Psoas muscle (tissue), 8 donors: Measurements from ENCODE around the gene CFAP92. TPM values are rescaled to one million over a fixed set of nuclear protein-coding genes. Genes with fewer than 3 reads are reported as not detected.

Experiments used
- ATAC-seq, 4 donors: fragments of 200-7000 bp; cut with Tn5 transposase; one replicate each; pipeline ENCODE4 v1.9.1; 2020; ENCODE audit warnings: moderate library complexity in 3 of 4, mild to moderate bottlenecking in 2 of 4
- DNase-seq, 2 donors: peaks; one replicate each; pipeline ENCODE4 v3.0.0-alpha.2; 2020
- H3K27ac ChIP-seq: fragments of 200-600 bp; one replicate; pipeline ENCODE4 v1.8.0; 2022
- H3K27me3 ChIP-seq, 3 donors: fragments of 200-600 bp in 1 of 3; one replicate each; pipeline versions ENCODE4 v1.6.1 to v1.8.0; 2013 to 2022; ENCODE audit warnings: low read length in 2 of 3, mild to moderate bottlenecking in 2 of 3, moderate library complexity in 1 of 3; ENCODE audit not compliant: insufficient read depth in 3 of 3
- H3K36me3 ChIP-seq, 2 donors: fragments of 200-600 bp in 1 of 2; one replicate each; pipeline versions ENCODE4 v1.6.1 to v1.8.0; 2013 to 2022; ENCODE audit warnings: low read depth in 1 of 2, mild to moderate bottlenecking in 1 of 2, moderate library complexity in 1 of 2; ENCODE audit not compliant: insufficient read depth in 1 of 2
- H3K4me1 ChIP-seq: fragments of 200-600 bp; one replicate; pipeline ENCODE4 v1.8.0; 2022
- H3K4me3 ChIP-seq: fragments of 200-600 bp; one replicate; pipeline ENCODE4 v1.8.0; 2022; ENCODE audit warnings: mild to moderate bottlenecking
- H3K9me3 ChIP-seq: fragments of 200-600 bp; one replicate; pipeline ENCODE4 v1.8.0; 2022
- WGBS, 3 donors: extraction: QIAGEN DNeasy Blood & Tissue Kit; methylation state at CpG; one replicate each; pipeline versions ENCODE4 v1.1.6 to v1.1.7; 2013; 5-methylcytosine and 5-hydroxymethylcytosine counted together
- intact Hi-C, 2 donors: fragments of 100-400 bp; cut with DNase I; formaldehyde crosslinking; loops; one replicate each; pipeline versions ENCODE4 v1.11.0 to v1.14.2; 2022
- polyA plus RNA-seq, 3 donors: library from polyadenylated mRNA; stranded (reverse); fragments of 200-250 nt; gene quantifications; one replicate each; pipeline ENCODE4 v1.2.3, GENCODE V29; 2013
- total RNA-seq, 4 donors: library from RNA; stranded (reverse); fragmentation: NEBNext Ultra II Directional in 2 of 4; extraction: Animal tissue kit (Norgen Biotek cat#: 25700) in 2 of 4; gene quantifications; one replicate each; pipeline versions ENCODE4 v1.2.1 to v1.2.4, GENCODE V29; 2021 to 2023
- TF ChIP-seq, protein P1 (sequence below): fragments of 200-600 bp; IDR thresholded peaks from one replicate; pipeline ENCODE4 v1.8.0; 2022; ENCODE audit warnings: antibody characterized with exemption
- donor health status: healthy with polysubstance abuse.
- donor health status: DM: no; HTN: no; CAD: no; lungs with moderate emphysema.
- donor health status: Bipolar disorder and iron deficiency.
- donor health status: healthy.
- donor health status: DM: yes; HTN: yes; CAD: no.
- donor health status: DM: no; HTN: no; CAD: no.
- donor health status: DM: no; HTN: no; CAD: no.
- donor health status: DM: yes; HTN: yes; CAD: no.

CFAP92 gene
- total and polyA plus RNA-seq, 7 donors, result 0.07 to 0.86 (median 0.15) TPM

- TF ChIP-seq, protein P1, sequence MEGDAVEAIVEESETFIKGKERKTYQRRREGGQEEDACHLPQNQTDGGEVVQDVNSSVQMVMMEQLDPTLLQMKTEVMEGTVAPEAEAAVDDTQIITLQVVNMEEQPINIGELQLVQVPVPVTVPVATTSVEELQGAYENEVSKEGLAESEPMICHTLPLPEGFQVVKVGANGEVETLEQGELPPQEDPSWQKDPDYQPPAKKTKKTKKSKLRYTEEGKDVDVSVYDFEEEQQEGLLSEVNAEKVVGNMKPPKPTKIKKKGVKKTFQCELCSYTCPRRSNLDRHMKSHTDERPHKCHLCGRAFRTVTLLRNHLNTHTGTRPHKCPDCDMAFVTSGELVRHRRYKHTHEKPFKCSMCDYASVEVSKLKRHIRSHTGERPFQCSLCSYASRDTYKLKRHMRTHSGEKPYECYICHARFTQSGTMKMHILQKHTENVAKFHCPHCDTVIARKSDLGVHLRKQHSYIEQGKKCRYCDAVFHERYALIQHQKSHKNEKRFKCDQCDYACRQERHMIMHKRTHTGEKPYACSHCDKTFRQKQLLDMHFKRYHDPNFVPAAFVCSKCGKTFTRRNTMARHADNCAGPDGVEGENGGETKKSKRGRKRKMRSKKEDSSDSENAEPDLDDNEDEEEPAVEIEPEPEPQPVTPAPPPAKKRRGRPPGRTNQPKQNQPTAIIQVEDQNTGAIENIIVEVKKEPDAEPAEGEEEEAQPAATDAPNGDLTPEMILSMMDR, result no peak
- intact Hi-C loops, result no loop called here
- Histone ChIP-seq H3K27me3 (peaks cover 0 to 14% (median 0%) of the 10 kb centered on the region in 3 donors), H3K27ac (no peak overlapping the region), H3K36me3 (no peaks in the 10 kb centered on the region), H3K4me3 (no peak overlapping the region), H3K9me3 (no peaks in the 10 kb centered on the region), H3K4me1 (no peaks in the 10 kb centered on the region)
- 60 to 63% (median 60%) methylated on average over 4 of the region's 4 CpGs for WGBS, 3 donors
- no peak for ATAC-seq
- no peak for DNase-seq
These were observed 57.5 kb downstream of the CFAP92 start for GRCh38 chr3:128936341-128936740.

- H3K27ac ChIP-seq, result no peak overlapping the region
- no peaks in the 10 kb centered on the region for H3K9me3 ChIP-seq
- H3K27me3 ChIP-seq, result peaks cover 0 to 14% (median 0%) of the 10 kb centered on the region in 3 donors
- no peaks in the 10 kb centered on the region for H3K4me1 ChIP-seq
- ATAC-seq (no peak), DNase-seq (no peak)
- no peaks in the 10 kb centered on the region for H3K36me3 ChIP-seq
- intact Hi-C loops, result no loop called here
- WGBS, 3 donors, result 61 to 65% (median 61%) methylated on average over 2 of the region's 2 CpGs
- TF ChIP-seq, protein P1, result no peak
- H3K4me3 ChIP-seq, result no peak overlapping the region
These were observed 58.0 kb downstream of the CFAP92 start for GRCh38 chr3:128935922-128936321.

- ATAC-seq (no peak), DNase-seq (no peak)
- peaks cover 0 to 14% (median 0%) of the 10 kb centered on the region in 3 donors for H3K27me3 ChIP-seq
- intact Hi-C loops, result no loop called here
- no peaks in the 10 kb centered on the region for H3K36me3 ChIP-seq
- 84 to 93% (median 86%) methylated on average over 2 of the region's 2 CpGs for WGBS, 3 donors
- H3K9me3 ChIP-seq, result no peaks in the 10 kb centered on the region
- TF ChIP-seq, protein P1, result no peak
- no peak overlapping the region for H3K27ac ChIP-seq
- no peak overlapping the region for H3K4me3 ChIP-seq
- H3K4me1 ChIP-seq, result no peaks in the 10 kb centered on the region
These were observed 60.0 kb downstream of the CFAP92 start for GRCh38 chr3:128933922-128934253.

- DNase-seq (no peak), ATAC-seq (no peak)
- H3K9me3 ChIP-seq, result no peaks in the 10 kb centered on the region
- WGBS, 3 donors, result 62 to 70% (median 63%) methylated on average over 9 of the region's 9 CpGs
- intact Hi-C loops, result no loop called here
- H3K4me1 ChIP-seq, result no peaks in the 10 kb centered on the region
- peaks cover 0 to 14% (median 0%) of the 10 kb centered on the region in 3 donors for H3K27me3 ChIP-seq
- H3K36me3 ChIP-seq, result no peaks in the 10 kb centered on the region
- H3K27ac ChIP-seq, result no peak overlapping the region
- TF ChIP-seq, protein P1, result no peak
- H3K4me3 ChIP-seq, result no peak overlapping the region
These were observed 60.5 kb downstream of the CFAP92 start for GRCh38 chr3:128933213-128933921.
